K562 (cell line): ENCODE results near the gene DAPK2.

ENCODE experiments used
- MAFK ChIP-seq: IDR thresholded peaks from 2 replicates; pipeline ENCODE4 v1.6.1; 2011; ENCODE audit warnings: low read length, improper control_type of control experiment
- ZNF184 ChIP-seq: sonication (generic); formaldehyde crosslinking; IDR thresholded peaks from 2 replicates; pipeline ENCODE4 v1.5.0; 2020; ENCODE audit warnings: missing genetic modification reagents
- TF ChIP-seq, protein P1 (sequence below), 3 experiments: IDR thresholded peaks in 2 of 3; conservative IDR thresholded peaks in 1 of 3; 2 replicates each; pipeline ENCODE4 v1.5.1; 2011 to 2012; ENCODE audit warnings: low read length in 3 of 3, mild to moderate bottlenecking in 3 of 3, control low read depth in 2 of 3, improper control_type of control experiment in 1 of 3, inconsistent platforms in 1 of 3, low read depth in 1 of 3, mixed read lengths in 1 of 3, moderate library complexity in 1 of 3; ENCODE audit not compliant: insufficient read depth in 2 of 3

DNA sequence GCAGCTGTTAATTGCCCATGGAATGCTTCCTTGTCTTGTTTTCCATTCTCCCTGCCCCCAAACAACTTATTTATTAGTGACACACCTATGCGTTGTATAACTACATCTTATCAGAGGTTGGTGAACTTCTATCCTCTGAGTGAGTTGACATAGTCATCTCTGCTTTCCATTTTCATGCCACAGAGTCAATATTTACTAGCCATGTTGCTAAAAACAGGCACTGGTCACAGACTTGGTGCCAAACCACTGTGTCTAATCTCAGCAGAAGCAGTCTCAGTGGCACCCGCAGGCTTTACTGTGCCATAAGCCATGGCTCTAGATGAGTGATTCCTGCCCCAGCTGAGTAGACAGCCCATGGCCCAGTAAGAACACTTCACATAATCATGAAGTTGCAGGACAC lies 26.5 kb downstream of the DAPK2 start:
- no peak for TF ChIP-seq MAFK
- no peak for TF ChIP-seq ZNF184 (CRISPR knock-in tag)
- TF ChIP-seq, protein P1, sequence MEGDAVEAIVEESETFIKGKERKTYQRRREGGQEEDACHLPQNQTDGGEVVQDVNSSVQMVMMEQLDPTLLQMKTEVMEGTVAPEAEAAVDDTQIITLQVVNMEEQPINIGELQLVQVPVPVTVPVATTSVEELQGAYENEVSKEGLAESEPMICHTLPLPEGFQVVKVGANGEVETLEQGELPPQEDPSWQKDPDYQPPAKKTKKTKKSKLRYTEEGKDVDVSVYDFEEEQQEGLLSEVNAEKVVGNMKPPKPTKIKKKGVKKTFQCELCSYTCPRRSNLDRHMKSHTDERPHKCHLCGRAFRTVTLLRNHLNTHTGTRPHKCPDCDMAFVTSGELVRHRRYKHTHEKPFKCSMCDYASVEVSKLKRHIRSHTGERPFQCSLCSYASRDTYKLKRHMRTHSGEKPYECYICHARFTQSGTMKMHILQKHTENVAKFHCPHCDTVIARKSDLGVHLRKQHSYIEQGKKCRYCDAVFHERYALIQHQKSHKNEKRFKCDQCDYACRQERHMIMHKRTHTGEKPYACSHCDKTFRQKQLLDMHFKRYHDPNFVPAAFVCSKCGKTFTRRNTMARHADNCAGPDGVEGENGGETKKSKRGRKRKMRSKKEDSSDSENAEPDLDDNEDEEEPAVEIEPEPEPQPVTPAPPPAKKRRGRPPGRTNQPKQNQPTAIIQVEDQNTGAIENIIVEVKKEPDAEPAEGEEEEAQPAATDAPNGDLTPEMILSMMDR (IDR thresholded peaks at IDR 0.05 in 2 of 3, conservative IDR thresholded peaks at IDR 0.05 in 1 of 3; ENCODE audit: insufficient read depth in 2 of 3, low read depth in 1 of 3, low read length in 3 of 3) = no peak
